ENCODE data around the gene KRT80.

KRT80 gene

GRCh38 chr12:52126605-52127578, 64.9 kb downstream of the KRT80 start:
- DNase-seq, result no peak

- DNase-seq, result no peak
Observed at GRCh38 chr12:52126050-52126604, 65.7 kb downstream of the KRT80 start.

- DNase-seq, result no peak
Observed at GRCh38 chr12:52125476-52125900, 66.3 kb downstream of the KRT80 start.

GRCh38 chr12:52123487-52124186, 68.2 kb downstream of the KRT80 start:
- DNase-seq, result no peak

GRCh38 chr12:52122904-52123303, 68.9 kb downstream of the KRT80 start:
- DNase-seq, result no peak

GRCh38 chr12:52122540-52122871, 69.3 kb downstream of the KRT80 start:
- DNase-seq, result no peak

- peak; percentile 43 for DNase-seq
Observed at GRCh38 chr12:52121824-52122539, 69.8 kb downstream of the KRT80 start.

- DNase-seq, result peak; percentile 17
Observed at GRCh38 chr12:52120951-52121823, 70.6 kb downstream of the KRT80 start.

- peak; percentile 15 for DNase-seq
Observed at GRCh38 chr12:52119398-52120254, 72.2 kb downstream of the KRT80 start.

Data from inflammatory macrophage treated with lipopolysaccharide for 4 hours (primary cell).